IPS-18c (cell line): ENCODE data around the gene ESYT3.
"Not testable (repeated sequence)": the region's sequence is repeated elsewhere in the genome, so short reads cannot be mapped to it uniquely, and the experiment has no call there.

Source experiments
- H3K4me3 ChIP-seq: 2 replicates; pipeline ENCODE4 v1.7.0; 2013; ENCODE audit warnings: low read depth, mild to moderate bottlenecking, low read length, moderate library complexity; ENCODE audit not compliant: insufficient read depth
- H3K9me3 ChIP-seq: one replicate; pipeline ENCODE4 v1.6.1; 2013; ENCODE audit warnings: mild to moderate bottlenecking, low read length, moderate library complexity; ENCODE audit not compliant: control insufficient read depth, insufficient read depth

ESYT3 gene

GRCh38 chr3:138451595-138452162, 17.3 kb downstream of the ESYT3 start:
- Histone ChIP-seq H3K4me3 (no peak overlapping the region), H3K9me3 (no peaks in the 10 kb centered on the region)

- H3K9me3 ChIP-seq, result no peaks in the 10 kb centered on the region
- H3K4me3 ChIP-seq, result no peak overlapping the region
Observed at GRCh38 chr3:138452436-138452835, 18.0 kb downstream of the ESYT3 start.

- H3K4me3 ChIP-seq, H3K9me3 ChIP-seq: not testable (repeated sequence)
Observed at GRCh38 chr3:138453940-138454339, 19.5 kb downstream of the ESYT3 start.

- no peaks in the 10 kb centered on the region for H3K9me3 ChIP-seq
- H3K4me3 ChIP-seq, result no peak overlapping the region; the same call in 1 of the 2 replicates
Observed at GRCh38 chr3:138455801-138456716, 21.6 kb downstream of the ESYT3 start.

- H3K4me3 ChIP-seq, result no peak overlapping the region
- H3K9me3 ChIP-seq, result no peaks in the 10 kb centered on the region
Observed at GRCh38 chr3:138456961-138457862, 22.8 kb downstream of the ESYT3 start.

GRCh38 chr3:138457863-138458735, 23.7 kb downstream of the ESYT3 start:
- Histone ChIP-seq H3K4me3 (no peak overlapping the region), H3K9me3 (no peaks in the 10 kb centered on the region)

- H3K4me3 ChIP-seq, result no peak overlapping the region
- no peaks in the 10 kb centered on the region for H3K9me3 ChIP-seq
Observed at GRCh38 chr3:138458774-138459499, 24.5 kb downstream of the ESYT3 start.

- Histone ChIP-seq H3K4me3 (no peak overlapping the region), H3K9me3 (no peaks in the 10 kb centered on the region)
Observed at GRCh38 chr3:138459619-138460535, 25.5 kb downstream of the ESYT3 start.

GRCh38 chr3:138460536-138461205, 26.3 kb downstream of the ESYT3 start:
- H3K4me3 ChIP-seq, result no peak overlapping the region
- H3K9me3 ChIP-seq, result no peaks in the 10 kb centered on the region

- Histone ChIP-seq H3K9me3 (no peaks in the 10 kb centered on the region), H3K4me3 (no peak overlapping the region)
Observed at GRCh38 chr3:138461246-138461645, 26.8 kb downstream of the ESYT3 start.

GRCh38 chr3:138461896-138462295, 27.5 kb downstream of the ESYT3 start:
- no peak overlapping the region for H3K4me3 ChIP-seq
- H3K9me3 ChIP-seq, result no peaks in the 10 kb centered on the region

GRCh38 chr3:138463724-138464490, 29.5 kb downstream of the ESYT3 start:
- no peaks in the 10 kb centered on the region for H3K9me3 ChIP-seq
- no peak overlapping the region for H3K4me3 ChIP-seq

GRCh38 chr3:138464491-138464860, 30.1 kb downstream of the ESYT3 start:
- Histone ChIP-seq H3K4me3 (no peak overlapping the region), H3K9me3 (no peaks in the 10 kb centered on the region)

GRCh38 chr3:138465451-138465850, 31.0 kb downstream of the ESYT3 start:
- H3K4me3 ChIP-seq, result no peak overlapping the region

More at GRCh38 chr3:138465451-138465850, 31.0 kb downstream of the ESYT3 start:
- no peaks in the 10 kb centered on the region for H3K9me3 ChIP-seq
